Measurements from ENCODE around the gene PDE11A. TPM values are rescaled to one million over a fixed set of nuclear protein-coding genes. Genes with fewer than 3 reads are reported as not detected.

The PDE11A gene
- total RNA-seq, 2 experiments from 2014 or later = not detected

- intact Hi-C loops (cut with DNase I, micrococcal nuclease) = no loop called here
- Mint-ChIP-seq H3K9me3 (no peaks in the 10 kb centered on the region), H3K27me3 (no peaks in the 10 kb centered on the region), H3K27ac (no peak overlapping the region), H3K4me3 (no peak overlapping the region), H3K4me1 (ENCODE audit: low read depth) (no peaks in the 10 kb centered on the region), H3K36me3 (ENCODE audit: low read depth) (no peaks in the 10 kb centered on the region)
- H3K4me1 ChIP-seq (ENCODE audit: insufficient read depth, low read length) = no peaks in the 10 kb centered on the region
- DNase-seq (no peak), ATAC-seq (ENCODE audit: poor library complexity) (no peak)
- POLR2A ChIA-PET = no interaction called here
- no peaks in the 10 kb centered on the region for H3K9me3 ChIP-seq (ENCODE audit: control insufficient read depth in 1 of 2, insufficient read depth in 1 of 2, low read length in 2 of 2)
- H3K4me3 ChIP-seq (ENCODE audit: low read length) = no peak overlapping the region
- H3K27ac ChIP-seq (ENCODE audit: low read depth in 1 of 2, low read length in 2 of 2) = no peak overlapping the region
- H3K36me3 ChIP-seq (ENCODE audit: insufficient read depth, low read length) = no peaks in the 10 kb centered on the region
- CTCF ChIA-PET = interaction anchor here (1.5 kb wide), 1 partner anchor 11 kb away, joined by 3 read pairs; no protein-coding TSS in a partner anchor
- no peaks in the 10 kb centered on the region for H3K27me3 ChIP-seq (ENCODE audit: control insufficient read depth in 1 of 2, insufficient read depth in 2 of 2, low read length in 2 of 2)
- TF ChIP-seq CTCF (IDR thresholded peaks at IDR 0.05) = no peak
These were observed 185.8 kb downstream of the PDE11A start for GRCh38 chr2:177886824-177887223.

GRCh38 chr2:177885828-177886466 lies 186.6 kb downstream of the PDE11A start:
- POLR2A ChIA-PET = no interaction called here
- H3K4me1 Mint-ChIP-seq (ENCODE audit: low read depth) = no peaks in the 10 kb centered on the region
- H3K9me3 Mint-ChIP-seq = no peaks in the 10 kb centered on the region
- H3K27me3 Mint-ChIP-seq = peaks cover 2% of the 10 kb centered on the region
- no peak for DNase-seq
- H3K27ac ChIP-seq (ENCODE audit: low read depth in 1 of 2, low read length in 2 of 2) = no peak overlapping the region
- no peaks in the 10 kb centered on the region for H3K36me3 ChIP-seq (ENCODE audit: insufficient read depth, low read length)
- H3K4me3 Mint-ChIP-seq = no peak overlapping the region
- intact Hi-C loops (cut with DNase I, micrococcal nuclease) = no loop called here
- no peak for ATAC-seq (ENCODE audit: poor library complexity)
- H3K27me3 ChIP-seq (ENCODE audit: control insufficient read depth in 1 of 2, insufficient read depth in 2 of 2, low read length in 2 of 2) = no peaks in the 10 kb centered on the region
- no peak for TF ChIP-seq CTCF (IDR thresholded peaks at IDR 0.05)
- no peaks in the 10 kb centered on the region for H3K9me3 ChIP-seq (ENCODE audit: control insufficient read depth in 1 of 2, insufficient read depth in 1 of 2, low read length in 2 of 2)
- H3K36me3 Mint-ChIP-seq (ENCODE audit: low read depth) = no peaks in the 10 kb centered on the region
- H3K27ac Mint-ChIP-seq = no peak overlapping the region
- CTCF ChIA-PET = interaction anchor here (1.5 kb wide), 1 partner anchor 12 kb away, joined by 3 read pairs; no protein-coding TSS in a partner anchor
- no peaks in the 10 kb centered on the region for H3K4me1 ChIP-seq (ENCODE audit: insufficient read depth, low read length)
- H3K4me3 ChIP-seq (ENCODE audit: low read length) = no peak overlapping the region

- DNase-seq (no peak), ATAC-seq (ENCODE audit: poor library complexity) (no peak)
- H3K4me1 ChIP-seq (ENCODE audit: insufficient read depth, low read length) = no peaks in the 10 kb centered on the region
- no peaks in the 10 kb centered on the region for H3K27me3 ChIP-seq (ENCODE audit: control insufficient read depth in 1 of 2, insufficient read depth in 2 of 2, low read length in 2 of 2)
- Mint-ChIP-seq H3K27ac (no peak overlapping the region), H3K36me3 (ENCODE audit: low read depth) (no peaks in the 10 kb centered on the region), H3K4me1 (ENCODE audit: low read depth) (no peaks in the 10 kb centered on the region), H3K9me3 (peaks cover 3% of the 10 kb centered on the region), H3K27me3 (peaks cover 10% of the 10 kb centered on the region), H3K4me3 (no peak overlapping the region)
- POLR2A ChIA-PET = no interaction called here
- CTCF ChIA-PET = no interaction called here
- no peak overlapping the region for H3K4me3 ChIP-seq (ENCODE audit: low read length)
- no peaks in the 10 kb centered on the region for H3K9me3 ChIP-seq (ENCODE audit: control insufficient read depth in 1 of 2, insufficient read depth in 1 of 2, low read length in 2 of 2)
- H3K27ac ChIP-seq (ENCODE audit: low read depth in 1 of 2, low read length in 2 of 2) = no peak overlapping the region
- no peak for TF ChIP-seq CTCF (IDR thresholded peaks at IDR 0.05)
- no peaks in the 10 kb centered on the region for H3K36me3 ChIP-seq (ENCODE audit: insufficient read depth, low read length)
- intact Hi-C loops (cut with DNase I, micrococcal nuclease) = no loop called here
These were observed 189.4 kb downstream of the PDE11A start for GRCh38 chr2:177883177-177883576.
